Neural cell (in vitro differentiated cells): ENCODE data around the gene STAC2. TPM values are rescaled to one million over a fixed set of nuclear protein-coding genes. Genes with fewer than 3 reads are reported as not detected.
A peak's percentile ranks its signal among the peaks of the same experiment; 100 is the strongest.

ENCODE experiments used
- H2AFZ ChIP-seq: fragments of 200-600, 300-800 bp; sonication (generic), shearing (Covaris generic); 2 replicates; pipeline ENCODE4 v1.6.0; 2014; ENCODE audit warnings: low read depth, mild to moderate bottlenecking, antibody characterized with exemption, low read length, moderate library complexity
- H3F3A ChIP-seq: fragments of 200-600 bp; shearing (Covaris generic); 2 replicates; pipeline ENCODE4 v1.6.1; 2016; ENCODE audit warnings: mild to moderate bottlenecking, moderate library complexity, mixed read lengths, antibody characterized with exemption, low read length; ENCODE audit not compliant: insufficient read depth, poor library complexity, severe bottlenecking
- H3K27ac ChIP-seq: fragments of 200-600, 300-800 bp; sonication (generic), shearing (Covaris generic); 2 replicates; pipeline ENCODE4 v1.5.1; 2014; ENCODE audit warnings: mild to moderate bottlenecking, low read length, moderate library complexity
- H3K27me3 ChIP-seq: fragments of 300-800, 200-600 bp; sonication (generic), shearing (Covaris generic); 2 replicates; pipeline ENCODE4 v1.6.0; 2014; ENCODE audit warnings: mild to moderate bottlenecking, low read depth, low read length, moderate library complexity; ENCODE audit not compliant: insufficient read depth
- H3K36me3 ChIP-seq: fragments of 300-800, 200-600 bp; sonication (generic), shearing (Covaris generic); 2 replicates; pipeline ENCODE4 v1.5.1; 2014; ENCODE audit warnings: mild to moderate bottlenecking, antibody characterized with exemption, low read length, moderate library complexity; ENCODE audit not compliant: insufficient read depth
- H3K4me2 ChIP-seq: fragments of 300-800, 200-600 bp; sonication (generic), shearing (Covaris generic); 2 replicates; pipeline ENCODE4 v1.6.0; 2014; ENCODE audit warnings: mild to moderate bottlenecking, low read length
- H3K4me3 ChIP-seq: fragments of 300-800, 200-600 bp; sonication (generic), shearing (Covaris generic); 2 replicates; pipeline ENCODE4 v1.5.1; 2014; ENCODE audit warnings: mild to moderate bottlenecking, low read length, moderate library complexity
- H3K79me2 ChIP-seq: fragments of 200-600 bp; shearing (Covaris generic); replicated peaks from 2 replicates; pipeline ENCODE4 v1.6.0; 2014; ENCODE audit warnings: mild to moderate bottlenecking, low read length, moderate library complexity; ENCODE audit not compliant: insufficient read depth
- H3K9ac ChIP-seq: fragments of 300-800, 200-600 bp; sonication (generic), shearing (Covaris generic); 2 replicates; pipeline ENCODE4 v1.6.1; 2016; ENCODE audit warnings: mild to moderate bottlenecking, low read length, mixed read lengths
- H3K9me2 ChIP-seq: fragments of 200-600 bp; shearing (Covaris generic); 2 replicates; pipeline ENCODE4 v1.6.1; 2016; ENCODE audit warnings: mild to moderate bottlenecking, low read length, mixed read lengths; ENCODE audit not compliant: insufficient read depth
- H3K9me3 ChIP-seq: fragments of 200-600, 300-800 bp; sonication (generic), shearing (Covaris generic); 2 replicates; pipeline ENCODE4 v1.6.1; 2016; ENCODE audit warnings: mild to moderate bottlenecking, mixed run types, low read length, moderate library complexity, mixed read lengths
- H4K20me1 ChIP-seq: fragments of 200-600 bp; shearing (Covaris generic); 2 replicates; pipeline ENCODE4 v1.6.1; 2016; ENCODE audit warnings: mild to moderate bottlenecking, mixed run types; ENCODE audit not compliant: insufficient read depth
- EP300 ChIP-seq: fragments of 450-650 bp; conservative IDR thresholded peaks from 2 replicates; pipeline ENCODE4 v1.6.1; 2014; ENCODE audit warnings: antibody characterized with exemption, mild to moderate bottlenecking, moderate library complexity; ENCODE audit not compliant: poor library complexity, severe bottlenecking
- EZH2 ChIP-seq: fragments of 200-600, 300-800 bp; shearing (Covaris generic), sonication (generic); IDR thresholded peaks from 2 replicates; pipeline ENCODE4 v1.6.1; 2014; ENCODE audit warnings: antibody characterized with exemption, low read length, borderline replicate concordance, mild to moderate bottlenecking; ENCODE audit not compliant: insufficient read depth, poor library complexity, severe bottlenecking
- MXI1 ChIP-seq: fragments of 450-650 bp; conservative IDR thresholded peaks from 2 replicates; pipeline ENCODE4 v1.6.1; 2014; ENCODE audit warnings: antibody characterized with exemption, mild to moderate bottlenecking; ENCODE audit not compliant: poor library complexity, severe bottlenecking
- POLR2AphosphoS5 ChIP-seq: IDR thresholded peaks from 2 replicates; pipeline ENCODE4 v1.6.1; 2012
- RAD21 ChIP-seq: fragments of 450-650 bp; conservative IDR thresholded peaks from 2 replicates; pipeline ENCODE4 v1.6.1; 2014; ENCODE audit warnings: antibody characterized with exemption, mild to moderate bottlenecking, moderate library complexity
- SMC3 ChIP-seq: fragments of 450-650 bp; conservative IDR thresholded peaks from 2 replicates; pipeline ENCODE4 v1.6.1; 2014; ENCODE audit warnings: antibody characterized with exemption, mild to moderate bottlenecking, moderate library complexity; ENCODE audit not compliant: poor library complexity
- TAF1 ChIP-seq: IDR thresholded peaks from 2 replicates; pipeline ENCODE4 v1.6.1; 2012; ENCODE audit warnings: low read depth
- polyA plus RNA-seq: library from polyadenylated mRNA; depleted of rRNA; stranded (reverse); fragments of >200 nt; gene quantifications from 2 replicates; pipeline ENCODE4 v1.2.3, GENCODE V29; 2014
- TF ChIP-seq, protein P1 (sequence below): IDR thresholded peaks from 2 replicates; pipeline ENCODE4 v1.6.1; 2012; ENCODE audit warnings: borderline replicate concordance
- TF ChIP-seq, protein P2 (sequence below): fragments of 450-650 bp; IDR thresholded peaks from 2 replicates; pipeline ENCODE4 v1.5.1; 2014; ENCODE audit warnings: antibody characterized with exemption, mild to moderate bottlenecking, moderate library complexity; ENCODE audit not compliant: poor library complexity, severe bottlenecking

Gene STAC2
- polyA plus RNA-seq, 1 donor from 2014 or later = not detected

DNA sequence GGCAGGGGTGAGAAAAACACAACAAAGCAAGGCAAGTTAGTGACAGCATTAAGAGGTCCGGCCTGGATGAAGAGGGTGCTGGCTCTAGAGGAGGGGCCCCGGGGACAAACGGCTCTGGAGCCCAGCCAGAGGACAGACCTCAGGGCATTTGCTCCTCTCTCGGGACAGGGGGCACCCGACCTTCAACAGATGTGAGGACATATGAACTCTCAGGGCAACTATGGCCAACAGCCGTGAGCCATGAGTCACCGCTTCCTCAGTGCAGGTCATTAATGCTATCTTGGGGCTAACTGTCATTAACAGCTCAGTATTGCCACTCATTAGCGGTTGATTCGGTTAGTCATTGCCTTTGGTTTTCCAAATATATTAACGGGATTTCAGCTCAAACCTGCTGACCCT is 50.1 kb downstream of the STAC2 start:
- H3K27ac ChIP-seq = no peak overlapping the region
- no peaks in the 10 kb centered on the region for H4K20me1 ChIP-seq
- H3K27me3 ChIP-seq = no peaks in the 10 kb centered on the region
- no peak overlapping the region for H3K9ac ChIP-seq
- H2AFZ ChIP-seq = no peak overlapping the region
- H3K9me2 ChIP-seq = no peaks in the 10 kb centered on the region
- H3K4me2 ChIP-seq = no peak overlapping the region
- no peak overlapping the region for H3K4me3 ChIP-seq
- TF ChIP-seq POLR2AphosphoS5 (no peak), TAF1 (no peak), RAD21 (no peak), EZH2 (no peak), MXI1 (no peak), EP300 (no peak), SMC3 (no peak)
- TF ChIP-seq, protein P1, sequence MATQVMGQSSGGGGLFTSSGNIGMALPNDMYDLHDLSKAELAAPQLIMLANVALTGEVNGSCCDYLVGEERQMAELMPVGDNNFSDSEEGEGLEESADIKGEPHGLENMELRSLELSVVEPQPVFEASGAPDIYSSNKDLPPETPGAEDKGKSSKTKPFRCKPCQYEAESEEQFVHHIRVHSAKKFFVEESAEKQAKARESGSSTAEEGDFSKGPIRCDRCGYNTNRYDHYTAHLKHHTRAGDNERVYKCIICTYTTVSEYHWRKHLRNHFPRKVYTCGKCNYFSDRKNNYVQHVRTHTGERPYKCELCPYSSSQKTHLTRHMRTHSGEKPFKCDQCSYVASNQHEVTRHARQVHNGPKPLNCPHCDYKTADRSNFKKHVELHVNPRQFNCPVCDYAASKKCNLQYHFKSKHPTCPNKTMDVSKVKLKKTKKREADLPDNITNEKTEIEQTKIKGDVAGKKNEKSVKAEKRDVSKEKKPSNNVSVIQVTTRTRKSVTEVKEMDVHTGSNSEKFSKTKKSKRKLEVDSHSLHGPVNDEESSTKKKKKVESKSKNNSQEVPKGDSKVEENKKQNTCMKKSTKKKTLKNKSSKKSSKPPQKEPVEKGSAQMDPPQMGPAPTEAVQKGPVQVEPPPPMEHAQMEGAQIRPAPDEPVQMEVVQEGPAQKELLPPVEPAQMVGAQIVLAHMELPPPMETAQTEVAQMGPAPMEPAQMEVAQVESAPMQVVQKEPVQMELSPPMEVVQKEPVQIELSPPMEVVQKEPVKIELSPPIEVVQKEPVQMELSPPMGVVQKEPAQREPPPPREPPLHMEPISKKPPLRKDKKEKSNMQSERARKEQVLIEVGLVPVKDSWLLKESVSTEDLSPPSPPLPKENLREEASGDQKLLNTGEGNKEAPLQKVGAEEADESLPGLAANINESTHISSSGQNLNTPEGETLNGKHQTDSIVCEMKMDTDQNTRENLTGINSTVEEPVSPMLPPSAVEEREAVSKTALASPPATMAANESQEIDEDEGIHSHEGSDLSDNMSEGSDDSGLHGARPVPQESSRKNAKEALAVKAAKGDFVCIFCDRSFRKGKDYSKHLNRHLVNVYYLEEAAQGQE = no peak
- TF ChIP-seq, protein P2, sequence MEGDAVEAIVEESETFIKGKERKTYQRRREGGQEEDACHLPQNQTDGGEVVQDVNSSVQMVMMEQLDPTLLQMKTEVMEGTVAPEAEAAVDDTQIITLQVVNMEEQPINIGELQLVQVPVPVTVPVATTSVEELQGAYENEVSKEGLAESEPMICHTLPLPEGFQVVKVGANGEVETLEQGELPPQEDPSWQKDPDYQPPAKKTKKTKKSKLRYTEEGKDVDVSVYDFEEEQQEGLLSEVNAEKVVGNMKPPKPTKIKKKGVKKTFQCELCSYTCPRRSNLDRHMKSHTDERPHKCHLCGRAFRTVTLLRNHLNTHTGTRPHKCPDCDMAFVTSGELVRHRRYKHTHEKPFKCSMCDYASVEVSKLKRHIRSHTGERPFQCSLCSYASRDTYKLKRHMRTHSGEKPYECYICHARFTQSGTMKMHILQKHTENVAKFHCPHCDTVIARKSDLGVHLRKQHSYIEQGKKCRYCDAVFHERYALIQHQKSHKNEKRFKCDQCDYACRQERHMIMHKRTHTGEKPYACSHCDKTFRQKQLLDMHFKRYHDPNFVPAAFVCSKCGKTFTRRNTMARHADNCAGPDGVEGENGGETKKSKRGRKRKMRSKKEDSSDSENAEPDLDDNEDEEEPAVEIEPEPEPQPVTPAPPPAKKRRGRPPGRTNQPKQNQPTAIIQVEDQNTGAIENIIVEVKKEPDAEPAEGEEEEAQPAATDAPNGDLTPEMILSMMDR = no peak
- no peaks in the 10 kb centered on the region for H3K9me3 ChIP-seq
- no peaks in the 10 kb centered on the region for H3F3A ChIP-seq
- no peaks in the 10 kb centered on the region for H3K79me2 ChIP-seq
- peaks cover 10% of the 10 kb centered on the region for H3K36me3 ChIP-seq

DNA sequence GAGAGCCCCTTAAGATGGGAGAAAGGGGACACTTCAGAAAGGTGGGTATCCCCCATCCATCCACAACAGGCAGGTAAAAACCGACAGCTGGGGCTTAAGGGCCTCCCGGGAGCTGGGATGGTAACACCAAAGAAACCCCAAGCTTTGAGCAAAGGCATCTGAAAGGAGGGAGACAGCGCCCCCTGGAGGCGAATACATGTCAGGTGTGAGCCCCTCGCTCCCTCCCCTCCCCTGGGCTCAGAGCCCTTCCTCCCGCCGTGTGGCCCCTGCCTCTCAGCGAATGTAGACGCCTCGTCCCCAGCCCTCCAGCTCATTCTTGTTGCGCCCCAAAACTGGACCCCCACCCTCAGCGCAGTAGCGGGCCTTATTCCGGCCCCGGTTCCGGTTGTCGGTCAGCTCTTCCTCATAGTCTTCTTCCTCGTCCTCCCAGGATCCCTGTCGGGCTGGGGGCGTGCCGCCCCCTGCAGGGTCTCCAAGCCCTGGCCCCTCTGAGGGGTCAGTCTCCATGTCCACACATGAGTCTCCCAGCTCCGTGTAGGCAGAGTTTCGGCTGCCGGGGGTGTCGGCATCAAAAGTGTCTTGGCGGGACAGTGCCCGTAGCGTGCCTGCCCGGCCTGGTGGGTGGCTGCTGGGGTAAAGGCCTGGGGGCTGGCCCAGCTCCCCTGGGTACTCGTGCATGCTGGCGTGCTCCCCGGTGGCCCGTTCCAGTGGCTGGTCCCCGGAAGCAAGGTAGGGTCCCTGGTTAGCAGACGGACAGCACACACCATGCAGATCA is 50.6 kb downstream of the STAC2 start:
- Histone ChIP-seq H3K27ac (no peak overlapping the region), H3K27me3 (no peaks in the 10 kb centered on the region), H3K9me2 (no peaks in the 10 kb centered on the region), H3K4me3 (no peak overlapping the region), H3K9ac (no peak overlapping the region), H4K20me1 (no peaks in the 10 kb centered on the region), H3K79me2 (no peaks in the 10 kb centered on the region), H3K4me2 (no peak overlapping the region), H3K36me3 (peaks cover 10% of the 10 kb centered on the region), H2AFZ (no peak overlapping the region), H3K9me3 (no peaks in the 10 kb centered on the region), H3F3A (no peaks in the 10 kb centered on the region)
- TF ChIP-seq, protein P1 = no peak
- TF ChIP-seq POLR2AphosphoS5 = no peak
- TF ChIP-seq SMC3 = peak; percentile 44
- TF ChIP-seq EZH2 = no peak
- TF ChIP-seq TAF1 = no peak
- TF ChIP-seq MXI1 = no peak
- TF ChIP-seq RAD21 = no peak
- TF ChIP-seq, protein P2 = peak; percentile 62
- no peak for TF ChIP-seq EP300
